Spinal cord (tissue), 10 donors: ENCODE measurements around the gene RFX1. TPM values are rescaled to one million over a fixed set of nuclear protein-coding genes. Genes with fewer than 3 reads are reported as not detected.
A peak's percentile ranks its signal among the peaks of the same experiment; 100 is the strongest.

Source experiments
- DNase-seq, 6 donors: peaks; one replicate each; pipeline versions ENCODE4 v3.0.0 to v3.0.0-alpha.2; 2013 to 2015; ENCODE audit warnings: low spot score in 6 of 6, low read depth in 4 of 6
- H3K27ac ChIP-seq: one replicate; pipeline ENCODE4 v1.5.1; 2013; ENCODE audit warnings: low read depth, low read length, control low read depth
- H3K27me3 ChIP-seq: one replicate; pipeline ENCODE4 v1.6.1; 2013; ENCODE audit warnings: low read length; ENCODE audit not compliant: control insufficient read depth, insufficient read depth
- H3K36me3 ChIP-seq: one replicate; pipeline ENCODE4 v1.6.1; 2013; ENCODE audit warnings: low read length; ENCODE audit not compliant: control insufficient read depth, insufficient read depth
- H3K4me1 ChIP-seq: one replicate; pipeline ENCODE4 v1.6.1; 2013; ENCODE audit warnings: low read length; ENCODE audit not compliant: control insufficient read depth, insufficient read depth
- H3K4me3 ChIP-seq: one replicate; pipeline ENCODE4 v1.5.1; 2013; ENCODE audit warnings: low read depth, low read length, control low read depth
- H3K9me3 ChIP-seq: one replicate; pipeline ENCODE4 v1.6.1; 2013; ENCODE audit warnings: low read length; ENCODE audit not compliant: control insufficient read depth, insufficient read depth
- WGBS: methylation state at CpG from one replicate; pipeline ENCODE4 v1.1.5; 2013; ENCODE audit warnings: missing lambda C conversion rate; ENCODE audit not compliant: insufficient coverage; 5-methylcytosine and 5-hydroxymethylcytosine counted together
- polyA plus RNA-seq, 2 donors: library from polyadenylated mRNA; unstranded; fragments of 120-200 nt; gene quantifications; one replicate each; pipeline ENCODE4 v1.2.1, GENCODE V29; 2013; ENCODE audit not compliant: insufficient read length in 2 of 2
- total RNA-seq, 2 donors: library from RNA; depleted of rRNA in 1 of 2; stranded (reverse); fragments of 120-200 nt in 1 of 2; fragments of >200 nt in 1 of 2; gene quantifications; one replicate each; pipeline versions ENCODE4 v1.2.3 to v1.2.4, GENCODE V29; 2013 to 2014
- donor health status: healthy.

The RFX1 gene
- total and polyA plus RNA-seq, 4 donors: 2.6 to 16.2 (median 10.2) TPM

GRCh38 chr19:13987101-13987890 lies 18.8 kb downstream of the RFX1 start:
- H3K27me3 ChIP-seq: no peaks in the 10 kb centered on the region
- peak overlapping the region; percentile 67 for H3K27ac ChIP-seq
- H3K9me3 ChIP-seq: no peaks in the 10 kb centered on the region
- H3K4me1 ChIP-seq: peaks cover 18% of the 10 kb centered on the region
- DNase-seq: no peak
- no peak overlapping the region for H3K4me3 ChIP-seq
- H3K36me3 ChIP-seq: peaks cover 95% of the 10 kb centered on the region
- WGBS: 80% methylated on average over 10 of the region's 17 CpGs

- Histone ChIP-seq H3K27me3 (no peaks in the 10 kb centered on the region), H3K27ac (peak overlapping the region; percentile 67), H3K36me3 (peaks cover 96% of the 10 kb centered on the region), H3K4me3 (no peak overlapping the region), H3K9me3 (no peaks in the 10 kb centered on the region), H3K4me1 (peaks cover 18% of the 10 kb centered on the region)
- peak in 2 of 6 donors; percentile 67 to 69 for DNase-seq
- WGBS: 49% methylated on average over 19 of the region's 19 CpGs
These were observed 19.7 kb downstream of the RFX1 start for GRCh38 chr19:13986348-13986904.

DNA sequence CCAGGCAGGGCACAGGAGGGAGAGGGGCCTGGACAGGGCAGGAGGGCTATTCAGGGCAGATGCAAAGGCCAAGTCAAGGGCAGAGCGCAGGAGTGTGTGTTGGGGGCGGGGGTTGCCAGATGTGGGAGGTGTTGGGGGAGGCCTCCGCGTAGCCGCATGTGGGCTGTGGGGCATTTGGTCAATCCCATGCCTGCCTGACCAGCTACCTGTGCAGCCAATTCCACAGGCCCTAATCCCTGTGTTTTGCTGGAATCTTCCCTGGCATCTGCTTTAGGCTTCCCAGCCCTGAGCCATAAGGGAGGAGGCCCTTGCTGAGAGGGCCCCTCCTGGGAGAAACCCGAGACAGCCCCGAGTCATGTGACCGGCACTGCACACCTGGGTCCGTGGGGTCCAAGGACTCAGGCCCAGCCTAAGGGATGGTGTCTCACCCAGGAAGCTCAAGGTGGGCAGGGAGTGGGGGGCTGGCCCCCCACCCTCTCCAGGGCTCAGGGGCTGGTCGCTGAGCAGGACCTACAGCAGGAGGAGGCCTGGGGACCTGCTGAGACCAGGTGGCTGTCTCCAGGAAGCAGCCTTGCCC lies 20.3 kb downstream of the RFX1 start:
- DNase-seq: no peak
- Histone ChIP-seq H3K9me3 (no peaks in the 10 kb centered on the region), H3K4me3 (no peak overlapping the region), H3K27me3 (no peaks in the 10 kb centered on the region), H3K36me3 (peaks cover 96% of the 10 kb centered on the region), H3K4me1 (peaks cover 18% of the 10 kb centered on the region), H3K27ac (peak overlapping the region; percentile 67)
- WGBS: 80% methylated on average over 9 of the region's 10 CpGs

GRCh38 chr19:13984875-13985741 lies 21.0 kb downstream of the RFX1 start:
- H3K36me3 ChIP-seq: peaks cover 96% of the 10 kb centered on the region
- peaks cover 18% of the 10 kb centered on the region for H3K4me1 ChIP-seq
- 92% methylated on average over 14 of the region's 25 CpGs for WGBS
- H3K27ac ChIP-seq: no peak overlapping the region
- no peak overlapping the region for H3K4me3 ChIP-seq
- no peaks in the 10 kb centered on the region for H3K27me3 ChIP-seq
- no peak for DNase-seq
- H3K9me3 ChIP-seq: no peaks in the 10 kb centered on the region

DNA sequence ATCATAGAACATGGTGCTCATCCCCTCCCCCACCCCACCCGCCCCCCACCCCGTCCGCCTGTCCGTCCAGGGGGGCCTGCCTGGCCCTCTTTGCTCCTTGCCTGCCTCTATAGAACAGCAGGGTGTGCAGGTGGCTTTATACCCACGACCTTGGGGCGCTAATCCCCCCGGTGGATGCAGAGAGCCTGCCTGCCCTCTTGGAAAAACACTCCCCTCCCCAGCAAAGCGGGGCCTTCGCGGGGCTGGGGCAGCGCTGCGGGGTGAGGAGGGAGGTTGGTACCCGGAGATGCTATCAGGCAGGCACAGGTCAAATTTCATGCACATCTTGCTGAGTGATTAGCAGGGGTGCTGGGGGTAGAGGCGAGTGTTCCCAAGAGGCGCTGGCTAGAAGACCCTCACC lies 21.9 kb downstream of the RFX1 start:
- DNase-seq: no peak
- H3K4me1 ChIP-seq: peaks cover 25% of the 10 kb centered on the region
- no peak overlapping the region for H3K4me3 ChIP-seq
- no peaks in the 10 kb centered on the region for H3K27me3 ChIP-seq
- no peaks in the 10 kb centered on the region for H3K9me3 ChIP-seq
- no peak overlapping the region for H3K27ac ChIP-seq
- peaks cover 97% of the 10 kb centered on the region for H3K36me3 ChIP-seq
- WGBS: no CpG with 5 or more reads among the region's 15 CpGs

DNA sequence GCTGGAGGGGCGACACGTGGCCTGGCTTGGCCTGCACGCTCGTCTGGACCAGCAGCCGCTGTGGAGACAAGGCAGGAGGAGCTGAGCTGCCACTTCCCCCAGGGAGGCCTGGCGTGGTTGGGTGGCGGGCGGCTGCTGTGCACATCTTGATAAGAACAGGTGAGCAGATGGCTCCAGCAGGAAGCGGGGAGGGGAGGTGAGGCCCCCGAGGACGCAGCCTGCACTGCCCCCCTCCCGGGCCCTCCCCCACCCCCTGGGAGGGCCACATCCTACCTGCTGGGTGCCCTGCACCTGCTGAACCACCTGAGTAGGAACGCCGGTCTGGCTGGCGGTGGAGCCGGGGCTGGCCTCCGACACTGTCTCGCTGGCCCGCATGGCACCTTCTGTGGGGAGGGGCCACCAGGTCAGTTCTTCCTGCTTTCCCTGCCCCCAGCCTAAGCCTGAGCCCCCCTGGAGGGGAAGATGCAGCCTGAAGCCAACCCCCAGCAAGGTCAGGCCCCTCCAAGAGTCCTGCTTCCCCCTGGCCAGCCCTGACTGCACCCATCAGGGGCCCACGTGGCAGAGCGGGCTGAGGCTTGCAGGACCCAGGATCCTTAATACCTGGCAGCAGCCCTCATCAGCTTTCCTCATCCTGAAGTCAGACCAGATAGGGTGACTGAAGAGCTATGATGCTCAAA lies 22.8 kb downstream of the RFX1 start:
- Histone ChIP-seq H3K4me1 (peaks cover 30% of the 10 kb centered on the region), H3K36me3 (peaks cover 92% of the 10 kb centered on the region)
- WGBS: 88% methylated on average over 20 of the region's 21 CpGs

GRCh38 chr19:13982773-13983172 lies 23.3 kb downstream of the RFX1 start:
- no peak overlapping the region for H3K4me3 ChIP-seq
- no peak for DNase-seq
- WGBS: 98% methylated on average over 9 of the region's 9 CpGs
- peaks cover 34% of the 10 kb centered on the region for H3K4me1 ChIP-seq
- H3K27ac ChIP-seq: no peak overlapping the region
- H3K36me3 ChIP-seq: peaks cover 92% of the 10 kb centered on the region
- no peaks in the 10 kb centered on the region for H3K27me3 ChIP-seq
- H3K9me3 ChIP-seq: no peaks in the 10 kb centered on the region

More for the DNA sequence above, 22.8 kb downstream of the RFX1 start:
- Histone ChIP-seq H3K27me3 (no peaks in the 10 kb centered on the region), H3K27ac (no peak overlapping the region), H3K4me3 (no peak overlapping the region), H3K9me3 (no peaks in the 10 kb centered on the region)
- no peak for DNase-seq

GRCh38 chr19:13981988-13982501 lies 24.1 kb downstream of the RFX1 start:
- H3K9me3 ChIP-seq: no peaks in the 10 kb centered on the region
- H3K27ac ChIP-seq: no peak overlapping the region
- peaks cover 92% of the 10 kb centered on the region for H3K36me3 ChIP-seq
- H3K4me1 ChIP-seq: peaks cover 33% of the 10 kb centered on the region
- 87% methylated on average over 17 of the region's 17 CpGs for WGBS
- H3K27me3 ChIP-seq: no peaks in the 10 kb centered on the region
- DNase-seq: no peak
- H3K4me3 ChIP-seq: no peak overlapping the region

GRCh38 chr19:13981467-13981866 lies 24.7 kb downstream of the RFX1 start:
- Histone ChIP-seq H3K36me3 (peaks cover 92% of the 10 kb centered on the region), H3K4me1 (peaks cover 27% of the 10 kb centered on the region), H3K9me3 (no peaks in the 10 kb centered on the region), H3K27ac (no peak overlapping the region), H3K4me3 (no peak overlapping the region), H3K27me3 (no peaks in the 10 kb centered on the region)
- 91% methylated on average over 9 of the region's 9 CpGs for WGBS
- DNase-seq: no peak
